Colonic mucosa (tissue), 4 donors: ENCODE results near the gene CTSS. TPM values are rescaled to one million over a fixed set of nuclear protein-coding genes. Genes with fewer than 3 reads are reported as not detected.
"Not testable (repeated sequence)": the region's sequence is repeated elsewhere in the genome, so short reads cannot be mapped to it uniquely, and the experiment has no call there.

ENCODE experiments used
- DNase-seq: peaks from one replicate; pipeline ENCODE4 v3.0.0-alpha.2; 2020
- H3K27ac ChIP-seq: fragments of 200-600 bp; one replicate; pipeline ENCODE4 v1.8.0; 2021
- H3K27me3 ChIP-seq: fragments of 200-600 bp; one replicate; pipeline ENCODE4 v1.8.0; 2021
- H3K36me3 ChIP-seq: fragments of 200-600 bp; one replicate; pipeline ENCODE4 v1.8.0; 2021
- H3K4me1 ChIP-seq: fragments of 200-600 bp; one replicate; pipeline ENCODE4 v1.8.0; 2021; ENCODE audit warnings: mild to moderate bottlenecking
- H3K4me3 ChIP-seq: fragments of 200-600 bp; one replicate; pipeline ENCODE4 v1.8.0; 2021
- H3K9ac ChIP-seq, 2 donors: one replicate each; pipeline ENCODE4 v1.7.0; 2013; ENCODE audit warnings: control low read depth in 2 of 2, low read depth in 2 of 2, low read length in 2 of 2
- H3K9me3 ChIP-seq: fragments of 200-600 bp; one replicate; pipeline ENCODE4 v1.8.0; 2021
- intact Hi-C: fragments of 100-400 bp; cut with DNase I; formaldehyde crosslinking; loops from one replicate; pipeline ENCODE4 v1.14.1; 2022
- total RNA-seq, 2 donors: library from RNA; stranded (reverse); fragmentation: NEBNext Ultra II Directional in 1 of 2; extraction: Animal tissue kit (Norgen Biotek cat#: 25700) in 1 of 2; gene quantifications; one replicate each; pipeline ENCODE4 v1.2.1, GENCODE V29; 2021
- TF ChIP-seq, protein P1 (sequence below): fragments of 200-600 bp; IDR thresholded peaks from one replicate; pipeline ENCODE4 v1.8.0; 2022; ENCODE audit warnings: antibody characterized with exemption, mild to moderate bottlenecking
- donor health status: healthy.
- donor health status: DM: no; HTN: no; CAD: no.
- donor health status: DM: no; HTN: no; CAD: no.

The CTSS gene
- total RNA-seq, 2 donors from 2014 or later: 210 to 554 TPM

DNA sequence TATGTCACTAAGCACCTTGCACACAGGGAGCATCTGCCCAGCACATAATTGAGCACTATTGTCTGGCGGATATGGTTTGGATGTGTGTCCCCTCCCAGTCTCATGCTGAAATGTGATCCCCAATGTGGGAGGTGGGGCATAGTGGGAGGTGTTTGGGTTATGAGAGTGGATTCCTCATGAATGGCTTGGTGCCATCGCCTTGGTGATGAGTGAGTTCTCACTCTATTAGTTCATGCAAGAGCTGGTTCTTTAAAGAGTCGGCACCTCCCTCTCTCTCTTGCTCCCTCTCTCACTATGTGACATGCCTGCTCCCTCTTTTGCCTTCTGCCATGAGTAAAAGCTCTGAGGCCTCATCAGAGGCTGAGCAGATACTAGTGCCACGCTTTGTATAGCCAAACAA, 32.9 kb upstream of the CTSS start:
- Histone ChIP-seq H3K27ac (no peak overlapping the region), H3K27me3 (no peaks in the 10 kb centered on the region), H3K9me3 (no peaks in the 10 kb centered on the region), H3K9ac (no peak overlapping the region), H3K4me3 (no peak overlapping the region), H3K36me3 (no peaks in the 10 kb centered on the region), H3K4me1 (no peaks in the 10 kb centered on the region)
- intact Hi-C loops: no loop called here
- DNase-seq: no peak
- TF ChIP-seq, protein P1, sequence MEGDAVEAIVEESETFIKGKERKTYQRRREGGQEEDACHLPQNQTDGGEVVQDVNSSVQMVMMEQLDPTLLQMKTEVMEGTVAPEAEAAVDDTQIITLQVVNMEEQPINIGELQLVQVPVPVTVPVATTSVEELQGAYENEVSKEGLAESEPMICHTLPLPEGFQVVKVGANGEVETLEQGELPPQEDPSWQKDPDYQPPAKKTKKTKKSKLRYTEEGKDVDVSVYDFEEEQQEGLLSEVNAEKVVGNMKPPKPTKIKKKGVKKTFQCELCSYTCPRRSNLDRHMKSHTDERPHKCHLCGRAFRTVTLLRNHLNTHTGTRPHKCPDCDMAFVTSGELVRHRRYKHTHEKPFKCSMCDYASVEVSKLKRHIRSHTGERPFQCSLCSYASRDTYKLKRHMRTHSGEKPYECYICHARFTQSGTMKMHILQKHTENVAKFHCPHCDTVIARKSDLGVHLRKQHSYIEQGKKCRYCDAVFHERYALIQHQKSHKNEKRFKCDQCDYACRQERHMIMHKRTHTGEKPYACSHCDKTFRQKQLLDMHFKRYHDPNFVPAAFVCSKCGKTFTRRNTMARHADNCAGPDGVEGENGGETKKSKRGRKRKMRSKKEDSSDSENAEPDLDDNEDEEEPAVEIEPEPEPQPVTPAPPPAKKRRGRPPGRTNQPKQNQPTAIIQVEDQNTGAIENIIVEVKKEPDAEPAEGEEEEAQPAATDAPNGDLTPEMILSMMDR: no peak

- Histone ChIP-seq H3K4me3 (no peak overlapping the region), H3K9me3 (no peaks in the 10 kb centered on the region), H3K27me3 (no peaks in the 10 kb centered on the region), H3K27ac (no peak overlapping the region), H3K36me3 (no peaks in the 10 kb centered on the region), H3K9ac (no peak overlapping the region), H3K4me1 (no peaks in the 10 kb centered on the region)
- no peak for DNase-seq
- TF ChIP-seq, protein P1: no peak
- intact Hi-C loops: no loop called here
Observed at GRCh38 chr1:150796374-150796773, 30.8 kb upstream of the CTSS start.

- DNase-seq, H3K4me1 ChIP-seq, H3K9me3 ChIP-seq, H3K9ac ChIP-seq, intact Hi-C loops, H3K27ac ChIP-seq, H3K4me3 ChIP-seq, H3K36me3 ChIP-seq, H3K27me3 ChIP-seq: not testable (repeated sequence)
Observed at GRCh38 chr1:150793778-150794177, 28.2 kb upstream of the CTSS start.

DNA sequence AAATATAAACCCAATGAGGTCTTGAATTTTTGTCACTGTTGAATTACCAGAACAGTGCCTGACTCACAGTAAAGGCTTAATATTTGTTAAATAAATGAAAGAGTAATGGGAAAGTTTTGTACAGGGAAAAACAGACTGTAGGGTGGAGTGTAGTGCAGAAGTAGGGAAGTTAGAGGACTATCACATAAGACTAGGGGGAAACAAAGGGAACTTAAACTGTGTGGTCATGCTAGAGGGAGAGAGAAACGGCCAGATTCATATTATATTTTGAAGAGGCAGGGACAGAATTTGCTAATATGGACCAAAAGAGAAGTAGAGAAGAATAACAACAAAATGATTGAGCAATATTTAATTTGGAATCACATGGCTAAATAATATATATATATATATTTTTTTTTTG, 27.6 kb upstream of the CTSS start:
- H3K27ac ChIP-seq: no peak overlapping the region
- no peak for DNase-seq
- no peak overlapping the region for H3K9ac ChIP-seq
- H3K36me3 ChIP-seq: no peaks in the 10 kb centered on the region
- no peaks in the 10 kb centered on the region for H3K27me3 ChIP-seq
- no peak overlapping the region for H3K4me3 ChIP-seq
- H3K4me1 ChIP-seq: no peaks in the 10 kb centered on the region
- intact Hi-C loops: no loop called here
- TF ChIP-seq, protein P1: no peak
- H3K9me3 ChIP-seq: no peaks in the 10 kb centered on the region

- Histone ChIP-seq H3K4me1 (no peaks in the 10 kb centered on the region), H3K9ac (no peak overlapping the region), H3K9me3 (no peaks in the 10 kb centered on the region), H3K4me3 (no peak overlapping the region), H3K36me3 (no peaks in the 10 kb centered on the region), H3K27me3 (no peaks in the 10 kb centered on the region), H3K27ac (no peak overlapping the region)
- no peak for DNase-seq
- TF ChIP-seq, protein P1: no peak
- intact Hi-C loops: no loop called here
Observed at GRCh38 chr1:150791585-150791984, 26.0 kb upstream of the CTSS start.

DNA sequence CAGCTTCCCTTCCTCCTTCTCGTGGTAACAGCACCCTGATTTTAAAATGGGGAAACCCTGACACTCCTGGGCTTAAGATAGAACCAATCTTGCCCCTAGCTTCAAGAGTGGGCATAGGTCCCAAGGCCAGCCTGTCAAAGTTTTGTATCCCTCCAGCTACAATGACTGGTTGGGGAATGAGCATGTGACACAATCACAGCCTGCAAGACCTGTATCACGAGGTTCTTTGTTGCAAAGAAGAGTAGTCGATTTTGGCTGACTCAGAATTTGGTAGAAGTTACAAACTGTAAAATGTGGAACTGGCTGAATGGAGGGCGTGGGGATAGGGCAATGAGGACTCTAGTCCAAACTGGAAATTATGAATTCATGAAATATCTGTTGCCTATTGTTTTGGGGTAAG, 23.8 kb upstream of the CTSS start:
- Histone ChIP-seq H3K36me3 (no peaks in the 10 kb centered on the region), H3K27me3 (no peaks in the 10 kb centered on the region), H3K27ac (no peak overlapping the region), H3K4me1 (no peaks in the 10 kb centered on the region), H3K9ac (no peak overlapping the region), H3K4me3 (no peak overlapping the region), H3K9me3 (no peaks in the 10 kb centered on the region)
- TF ChIP-seq, protein P1: no peak
- intact Hi-C loops: no loop called here
- no peak for DNase-seq
